ENCODE data around the gene CAMTA1.

DNA sequence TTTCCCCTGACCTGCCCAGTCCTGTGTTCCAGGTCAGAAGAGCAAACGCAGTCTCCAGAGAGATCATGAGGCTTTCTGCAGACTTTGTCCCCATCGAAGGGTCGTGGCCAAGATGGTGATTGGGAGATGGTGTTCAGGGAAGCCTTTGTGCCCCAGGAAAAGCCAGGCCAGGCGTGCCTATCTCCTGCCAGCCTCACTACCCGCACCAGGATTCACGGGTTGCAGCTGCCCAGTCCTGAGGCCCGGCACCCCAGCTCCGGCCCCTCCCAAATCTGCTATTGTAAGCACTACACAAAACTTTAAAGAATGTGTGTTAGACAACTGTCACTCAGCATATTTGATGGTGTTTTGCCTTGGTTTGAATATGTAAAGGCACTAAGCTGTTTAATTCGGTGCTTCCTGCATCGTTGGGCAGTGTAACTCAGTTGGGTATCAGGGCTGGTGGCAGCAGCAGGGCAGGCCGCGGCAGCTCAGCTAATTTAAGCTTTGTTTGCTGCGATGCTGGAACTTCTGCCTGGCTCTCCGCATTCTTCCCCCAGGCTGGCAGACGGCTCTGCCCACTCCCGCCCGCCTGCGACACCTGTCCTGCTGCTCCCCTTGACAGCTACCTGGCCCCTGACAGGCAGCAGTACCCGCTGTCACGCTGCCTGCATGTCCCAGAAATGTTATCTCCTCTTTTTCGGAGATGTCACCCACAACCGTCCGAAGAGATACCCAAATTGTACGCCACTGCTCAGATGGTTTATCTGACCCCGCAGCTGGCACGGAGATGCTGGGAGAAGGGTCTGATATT is 776.9 kb downstream of the CAMTA1 start:
- TF ChIP-seq POLR2A (IDR thresholded peaks at IDR 0.05; ENCODE audit: low read length) (no peak), GATA1 (IDR thresholded peaks at IDR 0.05; ENCODE audit: low read depth, low read length) (no peak)

Data from erythroblast (primary cell).